H9 (cell line): ENCODE measurements around the gene RAP1GAP2. TPM values are rescaled to one million over a fixed set of nuclear protein-coding genes. Genes with fewer than 3 reads are reported as not detected.
A peak's percentile ranks its signal among the peaks of the same experiment; 100 is the strongest.

Experiments used
- DNase-seq: peaks from one replicate; pipeline ENCODE4 v3.0.0-alpha.2; 2017
- H2AFZ ChIP-seq: one replicate; pipeline ENCODE4 v1.6.1; 2013; ENCODE audit warnings: mild to moderate bottlenecking, low read length, control low read depth, moderate library complexity
- H2AK5ac ChIP-seq: 2 replicates; pipeline ENCODE4 v1.6.1; 2013; ENCODE audit warnings: low read length, control low read depth, mixed read lengths; ENCODE audit not compliant: insufficient read length
- H2BK120ac ChIP-seq: one replicate; pipeline ENCODE4 v1.6.1; 2013; ENCODE audit warnings: low read depth, mild to moderate bottlenecking, low read length, control low read depth, inconsistent platforms; ENCODE audit not compliant: poor library complexity, severe bottlenecking
- H2BK12ac ChIP-seq: 2 replicates; pipeline ENCODE4 v1.6.1; 2013; ENCODE audit warnings: low read length, control low read depth, mixed read lengths, low read depth; ENCODE audit not compliant: insufficient read length
- H2BK15ac ChIP-seq: 2 replicates; pipeline ENCODE4 v1.6.1; 2013; ENCODE audit warnings: low read depth, low read length, control low read depth
- H2BK20ac ChIP-seq: one replicate; pipeline ENCODE4 v1.6.1; 2013; ENCODE audit warnings: low read depth, mild to moderate bottlenecking, low read length, control low read depth, inconsistent platforms; ENCODE audit not compliant: poor library complexity, severe bottlenecking
- H2BK5ac ChIP-seq: 2 replicates; pipeline ENCODE4 v1.6.1; 2013; ENCODE audit warnings: low read length, control low read depth, mixed read lengths; ENCODE audit not compliant: insufficient read length
- H3K14ac ChIP-seq: 2 replicates; pipeline ENCODE4 v1.6.1; 2013; ENCODE audit warnings: low read length, control low read depth; ENCODE audit not compliant: insufficient read depth
- H3K18ac ChIP-seq: 2 replicates; pipeline ENCODE4 v1.6.1; 2013; ENCODE audit warnings: low read depth, mild to moderate bottlenecking, mixed read lengths, low read length, control low read depth; ENCODE audit not compliant: insufficient read length
- H3K23ac ChIP-seq: 2 replicates; pipeline ENCODE4 v1.6.1; 2013; ENCODE audit warnings: low read length, control low read depth, mixed read lengths, low read depth; ENCODE audit not compliant: insufficient read length
- H3K23me2 ChIP-seq: 2 replicates; pipeline ENCODE4 v1.6.1; 2013; ENCODE audit warnings: low read depth, mild to moderate bottlenecking, mixed read lengths, low read length, control low read depth; ENCODE audit not compliant: insufficient read length, poor library complexity, severe bottlenecking
- H3K27ac ChIP-seq: 2 replicates; pipeline ENCODE4 v1.5.1; 2013; ENCODE audit warnings: low read length, control low read depth, mixed read lengths, low read depth; ENCODE audit not compliant: insufficient read length
- H3K27me3 ChIP-seq: 2 replicates; pipeline ENCODE4 v1.6.1; 2013; ENCODE audit warnings: low read length, control low read depth, inconsistent platforms; ENCODE audit not compliant: insufficient read depth
- H3K4ac ChIP-seq: 2 replicates; pipeline ENCODE4 v1.6.1; 2013; ENCODE audit warnings: low read depth, mild to moderate bottlenecking, control low read depth, inconsistent platforms, low read length, moderate library complexity
- H3K4me1 ChIP-seq: 2 replicates; pipeline ENCODE4 v1.6.1; 2013; ENCODE audit warnings: low read length, control low read depth, inconsistent platforms; ENCODE audit not compliant: insufficient read depth
- H3K4me2 ChIP-seq: 2 replicates; pipeline ENCODE4 v1.6.1; 2013; ENCODE audit warnings: low read length, control low read depth, mixed read lengths; ENCODE audit not compliant: insufficient read length, insufficient read depth
- H3K56ac ChIP-seq: 2 replicates; pipeline ENCODE4 v1.6.1; 2013; ENCODE audit warnings: low read depth, mild to moderate bottlenecking, mixed read lengths, low read length, control low read depth; ENCODE audit not compliant: insufficient read length
- H3K79me1 ChIP-seq: 2 replicates; pipeline ENCODE4 v1.6.1; 2013; ENCODE audit warnings: low read depth, mild to moderate bottlenecking, moderate library complexity, low read length, control low read depth, inconsistent platforms; ENCODE audit not compliant: insufficient read depth, poor library complexity, severe bottlenecking
- H3K79me2 ChIP-seq: 2 replicates; pipeline ENCODE4 v1.6.1; 2013; ENCODE audit warnings: low read length, control low read depth, inconsistent platforms; ENCODE audit not compliant: insufficient read depth
- H3K9ac ChIP-seq: 2 replicates; pipeline ENCODE4 v1.6.1; 2013; ENCODE audit warnings: low read length, control low read depth, mixed read lengths; ENCODE audit not compliant: insufficient read length; ENCODE audit errors: extremely low read depth
- H3K9me3 ChIP-seq: one replicate; pipeline ENCODE4 v1.6.1; 2013; ENCODE audit warnings: low read depth, low read length, inconsistent platforms; ENCODE audit not compliant: control insufficient read depth
- H3T11ph ChIP-seq: one replicate; pipeline ENCODE4 v1.6.1; 2013; ENCODE audit warnings: mild to moderate bottlenecking, low read length, control low read depth, inconsistent platforms
- H4K20me1 ChIP-seq: one replicate; pipeline ENCODE4 v1.6.1; 2013; ENCODE audit not compliant: control insufficient read depth, insufficient read length, insufficient read depth
- H4K5ac ChIP-seq: 2 replicates; pipeline ENCODE4 v1.6.1; 2013; ENCODE audit warnings: low read depth, mild to moderate bottlenecking, mixed read lengths, low read length, control low read depth; ENCODE audit not compliant: insufficient read length
- H4K8ac ChIP-seq: replicated peaks from 2 replicates; pipeline ENCODE4 v1.6.1; 2013; ENCODE audit warnings: low read length, control low read depth, mixed read lengths, low read depth; ENCODE audit not compliant: insufficient read length
- H4K91ac ChIP-seq: 2 replicates; pipeline ENCODE4 v1.6.1; 2013; ENCODE audit warnings: low read depth, mild to moderate bottlenecking, moderate library complexity, mixed read lengths, low read length, control low read depth; ENCODE audit not compliant: insufficient read length
- H3K27ac Mint-ChIP-seq, 3 experiments: 2 replicates in 2 of 3; 3 replicates in 1 of 3; pipeline ENCODE4 v1.8.0; 2020 to 2021; ENCODE audit warnings: mixed read lengths in 3 of 3, mild to moderate bottlenecking in 1 of 3, moderate library complexity in 1 of 3
- H3K27me3 Mint-ChIP-seq: 2 replicates; pipeline ENCODE4 v1.8.0; 2021; ENCODE audit warnings: low read depth, mild to moderate bottlenecking, moderate library complexity, mixed read lengths
- H3K36me3 Mint-ChIP-seq, 3 experiments: 2 replicates in 2 of 3; 3 replicates in 1 of 3; pipeline ENCODE4 v1.8.0; 2020 to 2021; ENCODE audit warnings: low read depth in 3 of 3, mixed read lengths in 3 of 3; ENCODE audit not compliant: insufficient read depth in 1 of 3
- H3K4me1 Mint-ChIP-seq, 2 experiments: 2 replicates each; pipeline ENCODE4 v1.8.0; 2020; ENCODE audit warnings: mixed read lengths in 2 of 2
- H3K4me3 Mint-ChIP-seq, 2 experiments: 2 replicates in 1 of 2; 3 replicates in 1 of 2; pipeline ENCODE4 v1.8.0; 2020 to 2021; ENCODE audit warnings: mild to moderate bottlenecking in 2 of 2, mixed read lengths in 2 of 2, moderate library complexity in 1 of 2
- H3K9me3 Mint-ChIP-seq, 2 experiments: 2 replicates in 1 of 2; 3 replicates in 1 of 2; pipeline ENCODE4 v1.8.0; 2020; ENCODE audit warnings: mild to moderate bottlenecking in 2 of 2, mixed read lengths in 2 of 2, moderate library complexity in 1 of 2
- WGBS: extraction: QIAGEN DNeasy Blood & Tissue Kit; methylation state at CpG from one replicate; pipeline ENCODE4 v1.1.7; 2013; ENCODE audit warnings: missing lambda C conversion rate, low lambda C conversion rate, mixed read lengths; ENCODE audit not compliant: insufficient read length; ENCODE audit errors: extremely low coverage; 5-methylcytosine and 5-hydroxymethylcytosine counted together
- total RNA-seq: library from RNA; stranded (reverse); gene quantifications from 2 replicates; pipeline ENCODE4 v1.2.1, GENCODE V29; 2021
- TF ChIP-seq, protein P1 (sequence below): fragments of 200-600 bp; sonication (generic); conservative IDR thresholded peaks from 3 replicates; pipeline ENCODE4 v1.8.0; 2021; ENCODE audit warnings: antibody characterized with exemption, mild to moderate bottlenecking

Gene RAP1GAP2
- total RNA-seq, 1 experiment from 2014 or later, result 33.8 TPM

DNA sequence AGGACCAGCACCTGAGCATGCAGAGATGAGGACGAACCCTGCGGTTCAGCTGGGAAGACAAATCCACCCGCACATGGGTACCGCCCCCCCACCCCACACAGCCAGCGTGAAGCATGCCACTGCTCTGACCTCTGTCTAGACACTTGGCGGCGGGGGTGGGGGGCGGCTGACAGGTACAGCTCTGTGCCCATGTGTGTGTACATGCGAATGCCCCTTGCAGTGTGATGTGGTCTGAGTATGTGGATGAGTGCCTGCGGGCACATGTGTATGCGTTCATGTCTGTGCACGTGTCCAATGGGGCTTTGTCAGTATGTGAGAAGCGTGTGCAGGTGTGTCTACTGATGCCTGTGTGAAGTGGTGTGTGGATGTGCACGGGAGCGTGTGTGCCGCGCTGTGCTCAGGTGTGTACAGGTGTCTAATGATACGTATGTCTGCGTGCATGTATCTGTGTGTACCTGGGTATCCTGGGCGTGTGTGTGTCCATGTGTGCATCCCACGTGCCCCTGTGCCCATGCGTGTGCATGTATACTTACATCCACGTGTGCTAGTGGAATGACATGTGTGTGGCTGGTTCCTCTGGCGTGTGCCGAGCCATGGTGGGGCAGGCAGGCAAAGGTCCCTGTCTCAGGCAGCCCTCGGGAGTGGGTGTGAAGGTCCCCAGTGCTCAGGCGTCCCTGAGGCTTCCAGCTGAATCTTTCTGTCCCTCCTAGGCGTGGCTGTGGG lies 636 bp upstream of the RAP1GAP2 start:
- H3K27me3 Mint-ChIP-seq, result no peaks in the 10 kb centered on the region
- H3K4me1 ChIP-seq, result no peaks in the 10 kb centered on the region
- H3K9me3 Mint-ChIP-seq, result no peaks in the 10 kb centered on the region
- H3K4me1 Mint-ChIP-seq, result peaks cover 19 to 27% of the 10 kb centered on the region in 2 experiments
- no peak overlapping the region for H3K56ac ChIP-seq
- no peak overlapping the region for H2BK20ac ChIP-seq
- no peak for DNase-seq
- H4K91ac ChIP-seq, result no peak overlapping the region
- WGBS, result no CpG with 5 or more reads among the region's 28 CpGs
- peaks cover 5% of the 10 kb centered on the region for H4K20me1 ChIP-seq
- no peak overlapping the region for H2AK5ac ChIP-seq
- no peak overlapping the region for H2BK5ac ChIP-seq
- H4K5ac ChIP-seq, result peak overlapping the region; percentile 59
- no peak overlapping the region for H3K4ac ChIP-seq
- H3K23me2 ChIP-seq, result no peaks in the 10 kb centered on the region
- peak overlapping the region; percentile 44 for H4K8ac ChIP-seq
- H3T11ph ChIP-seq, result no peak overlapping the region
- H3K79me2 ChIP-seq, result no peaks in the 10 kb centered on the region
- H3K14ac ChIP-seq, result peak overlapping the region; percentile 9; the same call in 1 of the 2 replicates
- no peaks in the 10 kb centered on the region for H3K9me3 ChIP-seq
- H3K4me2 ChIP-seq, result no peak overlapping the region
- H3K27ac ChIP-seq, result no peak overlapping the region
- H2BK120ac ChIP-seq, result no peak overlapping the region
- no peak overlapping the region for H3K18ac ChIP-seq
- TF ChIP-seq, protein P1, sequence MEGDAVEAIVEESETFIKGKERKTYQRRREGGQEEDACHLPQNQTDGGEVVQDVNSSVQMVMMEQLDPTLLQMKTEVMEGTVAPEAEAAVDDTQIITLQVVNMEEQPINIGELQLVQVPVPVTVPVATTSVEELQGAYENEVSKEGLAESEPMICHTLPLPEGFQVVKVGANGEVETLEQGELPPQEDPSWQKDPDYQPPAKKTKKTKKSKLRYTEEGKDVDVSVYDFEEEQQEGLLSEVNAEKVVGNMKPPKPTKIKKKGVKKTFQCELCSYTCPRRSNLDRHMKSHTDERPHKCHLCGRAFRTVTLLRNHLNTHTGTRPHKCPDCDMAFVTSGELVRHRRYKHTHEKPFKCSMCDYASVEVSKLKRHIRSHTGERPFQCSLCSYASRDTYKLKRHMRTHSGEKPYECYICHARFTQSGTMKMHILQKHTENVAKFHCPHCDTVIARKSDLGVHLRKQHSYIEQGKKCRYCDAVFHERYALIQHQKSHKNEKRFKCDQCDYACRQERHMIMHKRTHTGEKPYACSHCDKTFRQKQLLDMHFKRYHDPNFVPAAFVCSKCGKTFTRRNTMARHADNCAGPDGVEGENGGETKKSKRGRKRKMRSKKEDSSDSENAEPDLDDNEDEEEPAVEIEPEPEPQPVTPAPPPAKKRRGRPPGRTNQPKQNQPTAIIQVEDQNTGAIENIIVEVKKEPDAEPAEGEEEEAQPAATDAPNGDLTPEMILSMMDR, result no peak
- no peaks in the 10 kb centered on the region for H3K79me1 ChIP-seq
- no peak overlapping the region for H2AFZ ChIP-seq
- no peaks in the 10 kb centered on the region; a peak in 1 of 7 replicates for H3K36me3 Mint-ChIP-seq
- no peaks in the 10 kb centered on the region for H3K27me3 ChIP-seq
- no peak overlapping the region for H3K9ac ChIP-seq
- H3K27ac Mint-ChIP-seq, result no peak overlapping the region
- H2BK12ac ChIP-seq, result no peak overlapping the region
- peak overlapping the region; percentile 15 for H3K23ac ChIP-seq
- no peak overlapping the region for H3K4me3 Mint-ChIP-seq
- no peak overlapping the region for H2BK15ac ChIP-seq
